Endothelial cell of hepatic sinusoid (primary cell): ENCODE data around the gene SLC12A5.

Experiments
- in situ Hi-C: cut with HindIII; loops from 2 replicates; pipeline ENCODE4 v1.10.0; 2017; ENCODE audit warnings: low sequenced_read_pairs

Gene SLC12A5

GRCh38 chr20:46051556-46052308 is 22.7 kb downstream of the SLC12A5 start:
- in situ Hi-C loops = no loop called here

- in situ Hi-C loops = no loop called here
These were observed 24.4 kb downstream of the SLC12A5 start for GRCh38 chr20:46053416-46053815.

- in situ Hi-C loops = no loop called here
These were observed 25.6 kb downstream of the SLC12A5 start for GRCh38 chr20:46054606-46055005.

- in situ Hi-C loops = no loop called here
These were observed 26.3 kb downstream of the SLC12A5 start for GRCh38 chr20:46055269-46055668.

- in situ Hi-C loops = no loop called here
These were observed 27.2 kb downstream of the SLC12A5 start for GRCh38 chr20:46056027-46056833.

GRCh38 chr20:46056970-46057855 is 28.2 kb downstream of the SLC12A5 start:
- in situ Hi-C loops = no loop called here

- in situ Hi-C loops = no loop called here
These were observed 29.0 kb downstream of the SLC12A5 start for GRCh38 chr20:46057856-46058598.

GRCh38 chr20:46058599-46059281 is 29.7 kb downstream of the SLC12A5 start:
- in situ Hi-C loops = no loop called here

- in situ Hi-C loops = loop anchor here (5.0 kb wide), 1 partner anchor 33 kb away; the partner anchor contains the start of gene SLC12A5
These were observed 31.4 kb downstream of the SLC12A5 start for GRCh38 chr20:46060301-46060881.

GRCh38 chr20:46060975-46061374 is 32.0 kb downstream of the SLC12A5 start:
- in situ Hi-C loops = loop anchor here (5.0 kb wide), 1 partner anchor 34 kb away; the partner anchor contains the start of gene SLC12A5

GRCh38 chr20:46062151-46062550 is 33.1 kb downstream of the SLC12A5 start:
- in situ Hi-C loops = loop anchor here (5.0 kb wide), 1 partner anchor 35 kb away; the partner anchor contains the start of gene SLC12A5

GRCh38 chr20:46062621-46063020 is 33.6 kb downstream of the SLC12A5 start:
- in situ Hi-C loops = loop anchor here (5.0 kb wide), 1 partner anchor 35 kb away; the partner anchor contains the start of gene SLC12A5

- in situ Hi-C loops = loop anchor here (5.0 kb wide), 1 partner anchor 36 kb away; the partner anchor contains the start of gene SLC12A5
These were observed 34.1 kb downstream of the SLC12A5 start for GRCh38 chr20:46063151-46063550.

- in situ Hi-C loops = loop anchor here (5.0 kb wide), 1 partner anchor 36 kb away; the partner anchor contains the start of gene SLC12A5
These were observed 34.6 kb downstream of the SLC12A5 start for GRCh38 chr20:46063652-46064054.

- in situ Hi-C loops = no loop called here
These were observed 36.0 kb downstream of the SLC12A5 start for GRCh38 chr20:46065006-46065405.

- in situ Hi-C loops = no loop called here
These were observed 36.7 kb downstream of the SLC12A5 start for GRCh38 chr20:46065691-46066090.

- in situ Hi-C loops = no loop called here
These were observed 41.3 kb downstream of the SLC12A5 start for GRCh38 chr20:46070215-46070900.

GRCh38 chr20:46071573-46071972 is 42.6 kb downstream of the SLC12A5 start:
- in situ Hi-C loops = no loop called here
